ENCODE data around the gene DLL3.

DLL3 gene

GRCh38 chr19:39555883-39556282 lies 57.1 kb downstream of the DLL3 start:
- DNase-seq (ENCODE audit: low spot score) = no peak
